GM12872 (cell line): Measurements from ENCODE around the gene VPS36.
A peak's percentile ranks its signal among the peaks of the same experiment; 100 is the strongest.

Experiments
- CTCF ChIP-seq: IDR thresholded peaks from 3 replicates; pipeline ENCODE4 v1.5.1; 2011; ENCODE audit warnings: low read depth, mild to moderate bottlenecking, low read length, moderate library complexity; ENCODE audit not compliant: insufficient read depth

The VPS36 gene

GRCh38 chr13:52450012-52450792, at the start of gene VPS36:
Gene VPS36 (minus strand): TSS chr13:52450634. CDS start chr13:52450594, 40 bp downstream.
- TF ChIP-seq CTCF, result peak; percentile 94

DNA sequence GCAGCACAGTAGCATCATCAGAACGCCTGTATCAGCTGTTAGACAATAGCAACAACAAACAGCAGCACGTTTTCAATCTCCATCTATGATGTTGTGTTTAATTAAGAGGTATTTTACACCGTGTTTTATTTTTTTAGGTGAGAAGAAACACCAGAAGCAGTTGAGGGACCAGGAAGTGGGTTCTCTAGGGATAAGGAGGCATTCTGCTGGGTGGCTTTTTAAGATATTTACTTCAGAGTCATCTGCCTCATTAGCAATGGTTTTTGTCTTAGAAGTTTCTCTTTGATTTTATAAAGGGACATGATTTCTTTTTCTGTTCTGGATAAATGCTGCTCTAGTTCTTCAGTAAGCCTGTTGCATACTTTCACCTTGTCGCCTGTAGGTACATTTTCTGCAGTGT, 13.1 kb upstream of the VPS36 start:
- TF ChIP-seq CTCF, result no peak

DNA sequence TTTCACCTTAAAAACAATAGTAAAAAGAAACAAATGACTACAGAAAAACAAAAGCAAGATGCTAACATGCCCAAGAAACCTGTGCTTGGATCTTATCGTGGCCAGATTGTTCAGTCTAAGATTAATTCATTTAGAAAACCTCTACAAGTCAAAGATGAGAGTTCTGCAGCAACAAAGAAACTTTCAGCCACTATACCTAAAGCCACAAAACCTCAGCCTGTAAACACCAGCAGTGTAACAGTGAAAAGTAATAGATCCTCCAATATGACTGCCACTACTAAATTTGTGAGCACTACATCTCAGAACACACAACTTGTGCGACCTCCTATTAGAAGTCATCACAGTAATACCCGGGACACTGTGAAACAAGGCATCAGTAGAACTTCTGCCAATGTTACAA, 10.8 kb upstream of the VPS36 start:
- no peak for TF ChIP-seq CTCF

DNA sequence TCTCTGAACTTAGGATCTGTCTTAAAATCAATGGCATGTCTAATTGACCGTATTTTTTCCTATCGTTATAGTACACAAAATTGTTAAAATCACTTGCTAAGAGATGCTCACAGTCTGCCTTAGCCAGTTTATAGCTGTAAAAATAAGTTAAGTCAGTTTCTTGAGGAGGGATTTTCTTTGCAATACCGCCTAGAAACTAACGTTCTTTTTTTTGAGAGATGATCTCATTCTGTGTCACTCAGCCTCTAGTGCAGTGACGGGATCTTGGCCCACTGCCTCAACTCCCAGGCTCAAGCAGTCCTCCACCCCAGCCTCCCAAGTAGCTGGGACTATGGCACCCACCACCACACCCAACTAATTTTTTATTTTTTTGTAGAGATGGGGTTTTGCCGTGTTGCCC, 9.2 kb upstream of the VPS36 start:
- no peak for TF ChIP-seq CTCF

DNA sequence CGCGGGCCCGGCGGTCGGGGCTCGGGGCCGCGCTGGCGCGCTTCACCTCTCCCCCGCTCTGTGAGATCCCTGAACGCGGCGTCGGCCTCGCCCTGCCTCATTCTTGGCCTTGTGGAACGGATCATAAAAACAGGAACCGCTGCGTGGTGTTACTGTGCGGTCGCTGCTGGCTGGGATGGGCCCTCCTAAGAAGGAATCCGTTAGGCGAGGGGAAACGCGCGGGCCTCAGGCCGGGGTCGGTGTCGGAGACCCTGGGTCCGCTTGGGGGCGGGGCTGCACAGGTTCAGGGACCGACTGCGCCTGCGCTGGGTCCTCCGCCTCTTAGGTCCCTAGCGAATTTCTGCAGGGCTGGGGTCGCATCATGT, 5.2 kb upstream of the VPS36 start:
- no peak for TF ChIP-seq CTCF

DNA sequence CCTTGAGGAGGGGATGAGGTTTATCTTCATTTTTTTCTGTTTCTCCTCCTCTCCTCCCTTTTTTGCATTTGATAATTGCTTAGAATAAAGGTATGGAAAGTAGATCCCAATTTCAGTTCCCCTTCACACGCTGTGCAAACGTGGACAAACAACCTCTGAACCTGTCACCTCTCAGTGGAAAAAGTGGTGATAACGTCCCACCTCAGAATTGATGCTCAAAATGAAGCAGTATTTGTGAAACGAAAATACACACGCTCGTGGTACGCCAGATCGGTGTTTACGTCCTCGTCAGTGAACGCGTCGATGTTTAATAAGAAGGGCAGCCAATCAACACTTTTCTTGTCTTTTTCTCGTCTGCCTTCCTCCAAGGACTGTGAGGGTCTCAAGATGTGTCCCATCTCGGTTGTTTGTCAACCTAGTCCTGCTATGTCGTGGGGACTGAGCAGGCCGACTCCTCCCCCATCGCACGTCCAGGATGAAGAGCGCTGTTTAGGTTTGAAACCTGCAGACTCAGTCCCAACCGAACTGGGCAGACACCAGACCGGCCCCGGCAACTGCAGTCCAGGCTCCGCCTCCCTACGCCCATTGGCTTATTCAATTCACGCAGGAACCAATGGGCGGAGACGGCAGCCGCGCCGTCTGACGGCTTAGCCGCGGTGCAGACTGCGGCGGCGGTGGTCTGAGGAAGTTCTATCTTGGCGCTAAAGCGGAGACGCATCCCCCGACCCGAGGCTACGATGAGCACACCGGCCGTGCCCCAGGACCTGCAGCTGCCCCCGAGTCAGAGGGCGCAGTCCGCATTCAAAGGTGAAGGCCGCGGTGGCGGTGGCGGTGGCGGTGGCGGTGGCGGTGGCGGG, 4.6 kb upstream of the VPS36 start, which contains the start of gene CKAP2:
Gene CKAP2 (plus strand): TSS at position 659 of the 857 bp plus-strand sequence. CDS start 79 bp downstream, at position 738.
- TF ChIP-seq CTCF, result no peak

DNA sequence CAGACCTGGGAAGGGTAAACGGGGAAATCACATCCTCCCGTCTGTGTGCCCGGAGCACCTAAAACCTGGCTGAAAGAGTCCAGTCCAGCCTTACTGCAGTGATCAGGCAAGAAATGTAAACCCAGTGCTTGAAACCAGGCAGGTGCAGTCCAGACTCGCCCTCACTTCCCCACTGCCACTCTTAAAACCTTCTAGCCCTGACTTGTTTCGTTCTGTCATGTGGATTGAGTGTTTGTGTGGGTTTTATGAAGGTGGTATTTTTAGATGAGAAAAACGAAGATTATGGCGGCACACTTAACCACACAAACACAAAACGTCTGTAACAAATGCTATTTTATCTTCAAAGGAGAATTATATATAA, 4.0 kb upstream of the VPS36 start:
- TF ChIP-seq CTCF, result no peak
